SU-DHL-6 (cell line): ENCODE data around the gene SARDH.

Source experiments
- H2AFZ ChIP-seq: fragments of 200-600 bp; sonication (generic); 2 replicates; pipeline ENCODE4 v1.6.1; 2014; ENCODE audit warnings: low read depth, mild to moderate bottlenecking, moderate library complexity, mixed read lengths, antibody characterized with exemption, low read length; ENCODE audit not compliant: severe bottlenecking
- H3F3A ChIP-seq: fragments of 200-600 bp; shearing (Covaris generic); 2 replicates; pipeline ENCODE4 v1.6.0; 2016; ENCODE audit warnings: antibody characterized with exemption, mild to moderate bottlenecking; ENCODE audit not compliant: insufficient read depth
- H3K27ac ChIP-seq: fragments of 200-600 bp; sonication (generic); 2 replicates; pipeline ENCODE4 v1.5.1; 2016; ENCODE audit warnings: low read depth, mild to moderate bottlenecking, low read length, moderate library complexity, mixed read lengths
- H3K27me3 ChIP-seq: fragments of 200-600 bp; sonication (generic), shearing (Covaris generic); 2 replicates; pipeline ENCODE4 v1.6.0; 2014; ENCODE audit warnings: mild to moderate bottlenecking, low read length
- H3K36me3 ChIP-seq: fragments of 200-600 bp; sonication (generic); 2 replicates; pipeline ENCODE4 v1.6.1; 2014; ENCODE audit warnings: mild to moderate bottlenecking, low read length, mixed read lengths
- H3K4me2 ChIP-seq: fragments of 300-600, 200-600 bp; shearing (Covaris generic), sonication (generic); 2 replicates; pipeline ENCODE4 v1.6.0; 2014; ENCODE audit warnings: low read length, low read depth, mild to moderate bottlenecking; ENCODE audit not compliant: poor library complexity, severe bottlenecking
- H3K4me3 ChIP-seq: fragments of 200-600 bp; sonication (generic); 2 replicates; pipeline ENCODE4 v1.5.1; 2014; ENCODE audit warnings: antibody characterized with exemption, low read length, mild to moderate bottlenecking, mixed read lengths; ENCODE audit not compliant: insufficient read depth, poor library complexity, severe bottlenecking
- H3K79me2 ChIP-seq: fragments of 200-600 bp; sonication (generic); 2 replicates; pipeline ENCODE4 v1.6.1; 2014; ENCODE audit warnings: mild to moderate bottlenecking, low read length, moderate library complexity; ENCODE audit not compliant: insufficient read depth
- H3K9ac ChIP-seq: fragments of 200-600 bp; sonication (generic); 2 replicates; pipeline ENCODE4 v1.7.0; 2014; ENCODE audit warnings: mild to moderate bottlenecking, low read length
- H3K9me2 ChIP-seq: fragments of 200-600 bp; sonication (generic); replicated peaks from 2 replicates; pipeline ENCODE4 v1.6.1; 2014; ENCODE audit warnings: low read length; ENCODE audit not compliant: insufficient read depth
- H3K9me3 ChIP-seq: fragments of 200-600 bp; sonication (generic); 2 replicates; pipeline ENCODE4 v1.6.1; 2014; ENCODE audit warnings: low read length, mixed read lengths; ENCODE audit not compliant: insufficient read depth
- H4K20me1 ChIP-seq: fragments of 200-600 bp; sonication (generic); 2 replicates; pipeline ENCODE4 v1.6.1; 2014; ENCODE audit warnings: low read depth, mild to moderate bottlenecking, antibody characterized with exemption, low read length, moderate library complexity, mixed read lengths
- EZH2phosphoT487 ChIP-seq: fragments of 200-600 bp; sonication (generic), shearing (Covaris generic); conservative IDR thresholded peaks from 2 replicates; pipeline ENCODE4 v1.6.1; 2018; ENCODE audit warnings: mild to moderate bottlenecking, antibody characterized with exemption, low read length, moderate library complexity, mixed read lengths
- TF ChIP-seq, protein P1 (sequence below): fragments of 200-600 bp; sonication (generic); IDR thresholded peaks from one replicate; pipeline ENCODE4 v1.5.1; 2017; ENCODE audit warnings: antibody characterized with exemption, mild to moderate bottlenecking, low read length, moderate library complexity; ENCODE audit not compliant: insufficient read depth, poor library complexity, severe bottlenecking

The SARDH gene

DNA sequence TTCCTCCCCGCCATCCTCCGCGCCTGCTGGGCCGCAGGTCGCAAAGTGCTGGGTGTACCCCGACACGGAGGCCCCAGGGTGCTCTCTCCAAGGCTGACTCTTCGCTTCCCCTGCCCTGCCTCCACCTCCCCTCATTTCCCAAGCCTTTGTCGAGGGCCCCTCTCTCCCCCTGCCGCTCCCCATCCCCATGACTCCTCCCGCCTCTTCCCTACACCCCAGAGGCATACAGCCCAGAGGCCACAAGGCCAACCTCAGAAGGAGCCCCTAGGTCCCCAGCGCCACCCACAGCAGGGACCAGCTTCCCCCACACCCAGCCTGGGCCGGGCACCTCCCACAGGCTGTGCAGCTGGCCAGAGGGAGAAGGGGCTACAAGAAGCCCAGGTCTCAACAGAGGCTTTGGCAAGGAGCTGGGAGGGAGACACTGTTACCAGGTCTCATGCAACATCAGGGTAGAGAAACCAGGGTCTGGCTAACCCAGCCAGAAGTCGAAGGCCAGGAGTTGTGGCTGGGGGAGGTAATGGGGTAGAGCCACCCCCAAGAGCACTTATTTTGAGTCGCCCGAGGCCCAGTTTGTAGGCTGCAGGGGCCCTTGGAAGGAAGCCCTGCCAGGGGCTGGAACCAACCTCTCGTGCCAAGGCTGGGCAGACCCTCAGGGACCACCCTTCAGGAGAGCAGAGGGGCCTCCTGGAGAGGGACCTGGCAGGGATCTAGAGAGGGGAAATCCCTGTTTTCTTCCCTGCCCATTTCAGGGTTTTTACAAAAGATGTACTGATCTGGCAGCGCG is 24.5 kb upstream of the SARDH start:
- Histone ChIP-seq H4K20me1 (no peaks in the 10 kb centered on the region), H3K9ac (no peak overlapping the region), H3K4me2 (no peak overlapping the region), H3K79me2 (no peaks in the 10 kb centered on the region), H3K9me2 (no peaks in the 10 kb centered on the region), H3K9me3 (peaks cover 4% of the 10 kb centered on the region; the same call in 1 of the 2 replicates), H3K27me3 (no peaks in the 10 kb centered on the region), H3F3A (no peaks in the 10 kb centered on the region), H3K27ac (no peak overlapping the region), H3K36me3 (peaks cover 10% of the 10 kb centered on the region; the same call in 1 of the 2 replicates), H2AFZ (no peak overlapping the region), H3K4me3 (no peak overlapping the region)
- TF ChIP-seq, protein P1, sequence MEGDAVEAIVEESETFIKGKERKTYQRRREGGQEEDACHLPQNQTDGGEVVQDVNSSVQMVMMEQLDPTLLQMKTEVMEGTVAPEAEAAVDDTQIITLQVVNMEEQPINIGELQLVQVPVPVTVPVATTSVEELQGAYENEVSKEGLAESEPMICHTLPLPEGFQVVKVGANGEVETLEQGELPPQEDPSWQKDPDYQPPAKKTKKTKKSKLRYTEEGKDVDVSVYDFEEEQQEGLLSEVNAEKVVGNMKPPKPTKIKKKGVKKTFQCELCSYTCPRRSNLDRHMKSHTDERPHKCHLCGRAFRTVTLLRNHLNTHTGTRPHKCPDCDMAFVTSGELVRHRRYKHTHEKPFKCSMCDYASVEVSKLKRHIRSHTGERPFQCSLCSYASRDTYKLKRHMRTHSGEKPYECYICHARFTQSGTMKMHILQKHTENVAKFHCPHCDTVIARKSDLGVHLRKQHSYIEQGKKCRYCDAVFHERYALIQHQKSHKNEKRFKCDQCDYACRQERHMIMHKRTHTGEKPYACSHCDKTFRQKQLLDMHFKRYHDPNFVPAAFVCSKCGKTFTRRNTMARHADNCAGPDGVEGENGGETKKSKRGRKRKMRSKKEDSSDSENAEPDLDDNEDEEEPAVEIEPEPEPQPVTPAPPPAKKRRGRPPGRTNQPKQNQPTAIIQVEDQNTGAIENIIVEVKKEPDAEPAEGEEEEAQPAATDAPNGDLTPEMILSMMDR = no peak
- TF ChIP-seq EZH2phosphoT487 = no peak

DNA sequence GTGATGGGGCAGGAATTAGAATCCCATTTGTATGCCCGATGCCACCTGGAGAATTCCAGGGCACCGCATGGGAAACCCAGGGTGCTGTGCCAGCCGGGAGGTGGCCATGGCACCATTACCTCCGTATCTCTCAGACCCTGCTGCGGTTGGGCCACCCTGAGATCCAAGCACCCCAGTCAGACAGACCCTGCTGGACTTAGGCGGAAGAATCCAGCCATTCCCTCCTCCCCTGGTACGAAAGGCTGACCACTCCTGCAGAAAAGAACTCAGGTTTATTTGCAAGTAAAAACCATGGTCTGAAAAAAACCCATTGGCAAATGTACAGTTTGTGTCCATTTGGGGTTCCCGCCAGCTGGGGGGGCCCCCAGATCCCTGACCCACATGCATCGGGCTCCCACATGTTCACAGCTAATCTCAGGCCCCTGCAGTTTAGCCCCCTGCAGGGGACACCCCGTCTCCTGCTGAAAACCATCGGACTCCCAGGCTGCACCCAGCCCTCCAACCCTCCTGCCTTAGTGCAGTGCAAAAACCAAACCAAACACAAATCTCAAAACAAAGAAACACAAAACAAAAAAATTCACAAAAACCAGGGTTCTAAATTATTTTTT is 23.6 kb upstream of the SARDH start:
- Histone ChIP-seq H3K9me2 (no peaks in the 10 kb centered on the region), H3K9me3 (no peaks in the 10 kb centered on the region), H3K79me2 (no peaks in the 10 kb centered on the region), H3K4me2 (no peak overlapping the region), H3K36me3 (peaks cover under 1% of the 10 kb centered on the region; the same call in 1 of the 2 replicates), H4K20me1 (no peaks in the 10 kb centered on the region), H3K9ac (no peak overlapping the region), H2AFZ (no peak overlapping the region), H3K4me3 (no peak overlapping the region), H3K27me3 (no peaks in the 10 kb centered on the region), H3F3A (no peaks in the 10 kb centered on the region; the same call in 1 of the 2 replicates), H3K27ac (no peak overlapping the region)
- TF ChIP-seq, protein P1 = no peak
- TF ChIP-seq EZH2phosphoT487 = no peak

DNA sequence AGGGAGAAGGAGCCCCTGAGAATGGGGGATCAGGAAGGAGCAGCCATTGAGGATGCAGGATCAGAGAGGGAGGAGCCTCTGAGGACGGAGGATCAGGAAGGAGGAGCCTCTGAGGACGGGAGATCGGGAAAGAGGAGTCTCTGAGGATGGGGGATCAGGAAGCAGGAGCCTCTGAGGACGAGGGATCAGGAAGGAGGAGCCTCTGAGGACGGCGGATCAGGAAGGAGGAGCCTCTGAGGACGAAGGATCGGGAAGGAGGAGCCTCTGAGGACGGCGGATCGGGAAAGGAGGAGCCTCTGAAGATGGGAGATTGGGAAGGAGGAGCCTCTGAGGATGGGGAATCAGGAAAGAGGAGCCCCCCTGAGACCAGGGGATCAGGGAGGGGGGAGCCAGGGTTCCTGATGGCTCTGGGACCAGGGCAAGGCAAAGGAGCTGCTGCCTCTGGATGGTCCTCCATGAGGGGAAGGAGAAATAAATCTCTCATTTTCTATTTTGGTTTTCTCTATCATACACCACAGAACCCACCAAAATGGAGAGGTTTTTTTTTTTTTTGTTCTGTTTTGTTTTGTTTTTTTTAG is 22.6 kb upstream of the SARDH start:
- no peak overlapping the region for H3K9ac ChIP-seq
- H3K27me3 ChIP-seq = no peaks in the 10 kb centered on the region
- no peak for TF ChIP-seq EZH2phosphoT487
- TF ChIP-seq, protein P1 = no peak
- H4K20me1 ChIP-seq = no peaks in the 10 kb centered on the region
- no peaks in the 10 kb centered on the region for H3K9me3 ChIP-seq
- H3K79me2 ChIP-seq = no peaks in the 10 kb centered on the region
- no peak overlapping the region for H3K27ac ChIP-seq
- H3F3A ChIP-seq = no peaks in the 10 kb centered on the region; the same call in 1 of the 2 replicates
- no peak overlapping the region for H3K4me2 ChIP-seq
- H3K4me3 ChIP-seq = no peak overlapping the region
- no peaks in the 10 kb centered on the region for H3K9me2 ChIP-seq
- H2AFZ ChIP-seq = no peak overlapping the region
- no peaks in the 10 kb centered on the region; the same call in 1 of the 2 replicates for H3K36me3 ChIP-seq
